Amniotic epithelial cell (primary cell): ENCODE measurements around the gene MRPL33.
A peak's percentile ranks its signal among the peaks of the same experiment; 100 is the strongest.

Experiments
- DNase-seq: peaks from one replicate; pipeline ENCODE4 v3.0.0-alpha.2; 2010; ENCODE audit warnings: low read depth

The MRPL33 gene

GRCh38 chr2:27771548-27772335 is at the start of gene MRPL33:
TSS of gene MRPL33 (plus strand) at chr2:27771719. CDS start at chr2:27771778, 59 bp downstream.
- peak; percentile 88 for DNase-seq

- no peak for DNase-seq
Measured at GRCh38 chr2:27721884-27722485, 49.5 kb upstream of the MRPL33 start.

GRCh38 chr2:27723372-27724144 is 48.0 kb upstream of the MRPL33 start:
- peak; percentile 77 for DNase-seq

- no peak for DNase-seq
Measured at GRCh38 chr2:27724191-27724590, 47.3 kb upstream of the MRPL33 start.

GRCh38 chr2:27724905-27725701 is 46.4 kb upstream of the MRPL33 start:
- peak; percentile 48 for DNase-seq

GRCh38 chr2:27727257-27727656 is 44.3 kb upstream of the MRPL33 start:
- no peak for DNase-seq

- DNase-seq = no peak
Measured at GRCh38 chr2:27728081-27728858, 43.2 kb upstream of the MRPL33 start.

- no peak for DNase-seq
Measured at GRCh38 chr2:27729198-27729597, 42.3 kb upstream of the MRPL33 start.

GRCh38 chr2:27729614-27730013 is 41.9 kb upstream of the MRPL33 start:
- DNase-seq = no peak

GRCh38 chr2:27730261-27730662 is 41.3 kb upstream of the MRPL33 start:
- no peak for DNase-seq

GRCh38 chr2:27730980-27731691 is 40.4 kb upstream of the MRPL33 start:
- DNase-seq = peak; percentile 73

- no peak for DNase-seq
Measured at GRCh38 chr2:27734305-27734704, 37.2 kb upstream of the MRPL33 start.

GRCh38 chr2:27735263-27735904 is 36.1 kb upstream of the MRPL33 start:
- peak; percentile 83 for DNase-seq

- peak; percentile 37 for DNase-seq
Measured at GRCh38 chr2:27736031-27736889, 35.3 kb upstream of the MRPL33 start.

- no peak for DNase-seq
Measured at GRCh38 chr2:27736890-27737204, 34.7 kb upstream of the MRPL33 start.

- peak; percentile 99 for DNase-seq
Measured at GRCh38 chr2:27737676-27738348, 33.7 kb upstream of the MRPL33 start.

GRCh38 chr2:27738349-27739057 is 33.0 kb upstream of the MRPL33 start:
- no peak for DNase-seq

- DNase-seq = no peak
Measured at GRCh38 chr2:27739058-27739373, 32.5 kb upstream of the MRPL33 start.
